GM12892 (cell line): ENCODE results near the gene ANKMY1.

ENCODE experiments used
- POLR2A ChIP-seq: IDR thresholded peaks from 2 replicates; pipeline ENCODE4 v1.6.1; 2011; ENCODE audit warnings: low read depth, low read length, control low read depth
- POLR2AphosphoS5 ChIP-seq: IDR thresholded peaks from 2 replicates; pipeline ENCODE4 v1.6.1; 2011; ENCODE audit warnings: low read depth, low read length, control low read depth

- no peak for TF ChIP-seq POLR2A
- no peak for TF ChIP-seq POLR2AphosphoS5
Observed at GRCh38 chr2:240451108-240451611, 106.6 kb downstream of the ANKMY1 start.
